HL-60 (cell line): ENCODE measurements around the gene MARCHF10.
A peak's percentile ranks its signal among the peaks of the same experiment; 100 is the strongest.

Source experiments
- DNase-seq, 2 experiments: peaks; one replicate each; pipeline ENCODE4 v3.0.0-alpha.2; 2010 to 2020; ENCODE audit warnings: low read depth in 1 of 2, low spot score in 1 of 2
- H3K27ac ChIP-seq: fragments of 250-450 bp; sonication (Bioruptor Pico); replicated peaks from 2 replicates; pipeline ENCODE4 v1.5.1; 2020; ENCODE audit warnings: mild to moderate bottlenecking, moderate library complexity
- H3K27me3 ChIP-seq: fragments of 250-450 bp; sonication (Bioruptor Pico); 2 replicates; pipeline ENCODE4 v1.5.1; 2021; ENCODE audit warnings: mild to moderate bottlenecking, moderate library complexity; ENCODE audit not compliant: insufficient read depth, poor library complexity, severe bottlenecking
- H3K4me3 ChIP-seq: replicated peaks from 2 replicates; pipeline ENCODE4 v1.5.1; 2011; ENCODE audit warnings: mild to moderate bottlenecking, control low read depth, low read length; ENCODE audit not compliant: insufficient read depth
- CTCF ChIP-seq: IDR thresholded peaks from one replicate; pipeline ENCODE4 v1.5.1; 2011; ENCODE audit warnings: low read length, control low read depth, inconsistent platforms; ENCODE audit not compliant: insufficient read depth
- GABPA ChIP-seq: IDR thresholded peaks from 2 replicates; pipeline ENCODE4 v1.6.1; 2012; ENCODE audit warnings: low read depth
- POLR2AphosphoS5 ChIP-seq: IDR thresholded peaks from 2 replicates; pipeline ENCODE4 v1.6.1; 2012; ENCODE audit warnings: low read depth
- REST ChIP-seq: IDR thresholded peaks from 2 replicates; pipeline ENCODE4 v1.6.1; 2012; ENCODE audit warnings: low read depth; ENCODE audit not compliant: insufficient replicate concordance
- SPI1 ChIP-seq: IDR thresholded peaks from 2 replicates; pipeline ENCODE4 v1.6.1; 2012; ENCODE audit warnings: low read depth, mild to moderate bottlenecking, borderline replicate concordance

Gene MARCHF10

GRCh38 chr17:62744259-62744658 lies 63.9 kb downstream of the MARCHF10 start:
- TF ChIP-seq SPI1 (peak; percentile 33; the same call in 1 of the 2 replicates), GABPA (no peak), CTCF (no peak), REST (no peak), POLR2AphosphoS5 (no peak)

GRCh38 chr17:62741290-62741689 lies 66.8 kb downstream of the MARCHF10 start:
- no peaks in the 10 kb centered on the region for H3K27me3 ChIP-seq
- no peak overlapping the region for H3K27ac ChIP-seq
- H3K4me3 ChIP-seq = no peak overlapping the region
- DNase-seq = no peak
- TF ChIP-seq SPI1 (no peak), GABPA (no peak)

More at GRCh38 chr17:62744259-62744658, 63.9 kb downstream of the MARCHF10 start:
- no peak overlapping the region for H3K4me3 ChIP-seq
- H3K27me3 ChIP-seq = no peaks in the 10 kb centered on the region
- no peak overlapping the region for H3K27ac ChIP-seq
- DNase-seq = no peak

DNA sequence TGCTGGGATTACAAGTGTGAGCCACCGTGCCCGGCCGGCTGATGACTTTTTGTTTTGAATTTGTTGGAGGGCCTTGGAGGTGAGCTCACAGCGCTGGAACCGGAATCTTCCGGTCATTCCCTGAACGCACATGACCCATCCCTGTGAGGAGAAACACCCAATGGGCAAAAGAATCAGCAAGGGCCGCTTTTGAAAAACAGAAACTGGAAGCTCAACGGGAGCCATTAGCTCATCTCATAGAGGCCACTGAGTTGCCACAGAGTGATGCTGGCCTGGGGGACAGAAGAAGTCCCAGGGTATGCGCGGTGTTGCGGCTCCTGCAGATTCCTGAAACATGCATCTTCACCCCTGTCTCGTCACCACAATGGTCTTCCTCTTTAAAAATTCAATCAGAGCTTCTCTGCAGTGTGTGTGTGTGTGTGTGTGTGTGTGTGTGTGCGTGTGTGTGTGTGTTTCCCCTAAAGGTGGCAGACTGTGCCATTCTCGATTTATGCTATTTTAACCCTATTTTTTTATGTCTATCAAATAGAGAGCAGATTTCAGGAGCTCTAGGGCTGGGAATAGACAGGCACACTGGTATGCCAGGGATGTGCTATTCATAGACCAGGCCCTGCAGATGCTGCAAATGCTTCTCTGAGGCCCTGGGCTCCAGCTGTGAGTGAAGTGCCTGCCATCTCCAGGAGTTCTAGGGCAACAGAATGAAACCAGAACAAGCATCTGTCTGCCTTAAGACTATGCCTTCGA lies 68.3 kb downstream of the MARCHF10 start:
- DNase-seq = no peak
- H3K4me3 ChIP-seq = no peak overlapping the region
- H3K27me3 ChIP-seq = no peaks in the 10 kb centered on the region
- H3K27ac ChIP-seq = no peak overlapping the region
- TF ChIP-seq REST = no peak
- no peak for TF ChIP-seq CTCF
- TF ChIP-seq POLR2AphosphoS5 = no peak
- no peak for TF ChIP-seq GABPA
- TF ChIP-seq SPI1 = no peak

DNA sequence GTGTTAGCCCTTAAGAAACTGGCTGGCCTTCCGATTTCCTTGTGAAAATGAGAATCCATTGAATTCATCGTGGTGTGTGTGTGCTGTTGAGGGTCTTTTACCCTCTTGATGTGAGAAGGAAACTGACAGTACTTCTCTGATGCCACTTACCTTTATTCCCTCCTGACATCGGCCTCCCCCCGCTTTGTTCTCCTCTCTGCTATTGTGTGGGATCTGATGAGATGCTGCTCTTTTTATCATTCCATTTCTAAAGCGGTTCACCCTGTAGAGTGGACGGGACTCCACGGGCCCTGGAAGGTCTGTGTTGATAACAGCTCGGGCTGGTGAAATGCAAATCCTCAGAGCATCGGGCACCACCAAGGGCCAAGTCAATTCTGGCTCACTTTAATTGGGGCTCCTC lies 69.8 kb downstream of the MARCHF10 start:
- no peak for TF ChIP-seq POLR2AphosphoS5
- Histone ChIP-seq H3K4me3 (no peak overlapping the region), H3K27me3 (no peaks in the 10 kb centered on the region), H3K27ac (no peak overlapping the region)
- no peak for DNase-seq

DNA sequence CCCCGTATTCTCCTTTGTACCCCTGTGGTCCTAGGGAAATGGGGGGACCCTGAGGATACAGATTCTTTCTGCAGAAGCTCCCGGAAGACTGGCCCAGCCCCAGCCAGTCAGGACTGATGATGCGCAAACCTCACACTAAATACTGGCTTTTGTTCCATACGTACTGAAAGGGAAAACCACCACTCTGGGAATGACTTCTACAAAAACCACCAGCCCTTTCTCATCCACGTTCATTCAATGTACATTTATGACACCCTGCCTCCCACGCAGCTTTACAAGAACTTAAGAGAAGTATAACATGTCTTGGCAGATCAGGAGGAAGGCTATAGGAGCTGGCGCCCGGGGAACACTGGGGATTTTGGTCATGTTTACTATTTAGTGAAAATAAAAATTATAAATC lies 70.6 kb downstream of the MARCHF10 start:
- DNase-seq = no peak
- Histone ChIP-seq H3K27me3 (no peaks in the 10 kb centered on the region), H3K27ac (no peak overlapping the region), H3K4me3 (no peak overlapping the region)
- TF ChIP-seq GABPA (no peak), SPI1 (no peak), CTCF (no peak), REST (no peak), POLR2AphosphoS5 (no peak)
